WERI-Rb-1 (cell line): ENCODE results near the gene ADAMTSL5.
A peak's percentile ranks its signal among the peaks of the same experiment; 100 is the strongest.

ENCODE experiments used
- DNase-seq: peaks from one replicate; pipeline ENCODE4 v3.0.0-alpha.2; 2020
- H3K27ac ChIP-seq: fragments of 250-450 bp; sonication (Bioruptor Pico); 2 replicates; pipeline ENCODE4 v1.5.1; 2020; ENCODE audit warnings: mild to moderate bottlenecking, moderate library complexity
- H3K27me3 ChIP-seq: fragments of 250-450 bp; sonication (Bioruptor Pico); 2 replicates; pipeline ENCODE4 v1.5.1; 2021; ENCODE audit warnings: mild to moderate bottlenecking, low read depth, moderate library complexity; ENCODE audit not compliant: insufficient read depth, severe bottlenecking
- H3K36me3 ChIP-seq: fragments of 250-450 bp; sonication (Bioruptor Pico); 2 replicates; pipeline ENCODE4 v1.5.1; 2020; ENCODE audit warnings: mild to moderate bottlenecking, moderate library complexity
- H3K4me3 ChIP-seq: 2 replicates; pipeline ENCODE4 v1.5.1; 2011; ENCODE audit warnings: low read depth, mild to moderate bottlenecking, control low read depth, low read length
- H3K9me3 ChIP-seq: fragments of 250-450 bp; sonication (Bioruptor Pico); 2 replicates; pipeline ENCODE4 v1.5.1; 2021; ENCODE audit warnings: mild to moderate bottlenecking, moderate library complexity; ENCODE audit not compliant: severe bottlenecking
- TF ChIP-seq, protein P1 (sequence below): IDR thresholded peaks from 2 replicates; pipeline ENCODE4 v1.5.1; 2011; ENCODE audit warnings: low read depth, mild to moderate bottlenecking, control low read depth, inconsistent platforms, low read length

ADAMTSL5 gene

GRCh38 chr19:1457031-1457739, 55.6 kb downstream of the ADAMTSL5 start:
- no peak for DNase-seq
- no peak overlapping the region for H3K4me3 ChIP-seq
- no peak overlapping the region for H3K27ac ChIP-seq
- H3K9me3 ChIP-seq = no peaks in the 10 kb centered on the region
- TF ChIP-seq, protein P1, sequence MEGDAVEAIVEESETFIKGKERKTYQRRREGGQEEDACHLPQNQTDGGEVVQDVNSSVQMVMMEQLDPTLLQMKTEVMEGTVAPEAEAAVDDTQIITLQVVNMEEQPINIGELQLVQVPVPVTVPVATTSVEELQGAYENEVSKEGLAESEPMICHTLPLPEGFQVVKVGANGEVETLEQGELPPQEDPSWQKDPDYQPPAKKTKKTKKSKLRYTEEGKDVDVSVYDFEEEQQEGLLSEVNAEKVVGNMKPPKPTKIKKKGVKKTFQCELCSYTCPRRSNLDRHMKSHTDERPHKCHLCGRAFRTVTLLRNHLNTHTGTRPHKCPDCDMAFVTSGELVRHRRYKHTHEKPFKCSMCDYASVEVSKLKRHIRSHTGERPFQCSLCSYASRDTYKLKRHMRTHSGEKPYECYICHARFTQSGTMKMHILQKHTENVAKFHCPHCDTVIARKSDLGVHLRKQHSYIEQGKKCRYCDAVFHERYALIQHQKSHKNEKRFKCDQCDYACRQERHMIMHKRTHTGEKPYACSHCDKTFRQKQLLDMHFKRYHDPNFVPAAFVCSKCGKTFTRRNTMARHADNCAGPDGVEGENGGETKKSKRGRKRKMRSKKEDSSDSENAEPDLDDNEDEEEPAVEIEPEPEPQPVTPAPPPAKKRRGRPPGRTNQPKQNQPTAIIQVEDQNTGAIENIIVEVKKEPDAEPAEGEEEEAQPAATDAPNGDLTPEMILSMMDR = no peak
- H3K27me3 ChIP-seq = peaks cover 5% of the 10 kb centered on the region
- H3K36me3 ChIP-seq = peaks cover 26% of the 10 kb centered on the region

DNA sequence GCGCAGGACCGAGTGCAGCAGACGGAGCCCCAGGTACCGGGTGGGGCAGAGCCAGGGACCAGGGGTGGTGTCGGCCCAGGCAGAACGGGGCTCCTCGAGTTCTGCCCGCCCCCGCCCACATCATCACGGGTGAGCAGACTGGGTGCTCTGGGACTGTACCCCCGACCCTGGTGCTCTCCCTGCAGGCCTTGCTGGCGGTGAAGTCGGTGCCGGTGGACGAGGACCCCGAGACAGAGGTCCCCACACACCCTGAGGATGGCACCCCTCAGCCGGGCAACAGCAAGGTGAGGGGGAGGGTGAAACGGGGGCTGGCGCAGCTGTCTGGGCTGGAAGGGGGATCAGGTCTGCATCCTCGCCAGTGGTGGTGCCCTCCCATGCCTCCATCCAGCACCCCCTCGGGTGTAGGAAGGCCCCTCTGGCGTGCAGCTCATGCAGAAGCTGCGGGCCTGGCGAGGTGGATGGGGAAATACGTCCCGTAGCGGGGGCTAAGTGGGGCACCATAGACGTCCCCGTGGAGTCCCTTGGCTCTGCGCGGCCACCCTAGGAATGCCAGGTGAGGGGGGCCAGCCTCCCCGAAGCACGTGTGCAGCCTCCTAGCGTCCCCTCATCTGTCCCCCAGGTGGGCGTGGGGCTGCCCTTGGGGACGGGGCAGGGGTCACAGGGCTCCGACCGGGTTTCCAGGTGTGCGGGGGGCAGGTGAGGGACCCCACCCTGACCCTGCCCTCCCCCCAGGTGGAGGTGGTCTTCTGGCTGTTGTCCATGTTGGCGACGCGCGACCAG, 56.5 kb downstream of the ADAMTSL5 start:
- TF ChIP-seq, protein P1 = no peak
- Histone ChIP-seq H3K4me3 (no peak overlapping the region), H3K27ac (no peak overlapping the region), H3K36me3 (peaks cover 25% of the 10 kb centered on the region), H3K27me3 (peaks cover 14% of the 10 kb centered on the region), H3K9me3 (no peaks in the 10 kb centered on the region)
- no peak for DNase-seq

DNA sequence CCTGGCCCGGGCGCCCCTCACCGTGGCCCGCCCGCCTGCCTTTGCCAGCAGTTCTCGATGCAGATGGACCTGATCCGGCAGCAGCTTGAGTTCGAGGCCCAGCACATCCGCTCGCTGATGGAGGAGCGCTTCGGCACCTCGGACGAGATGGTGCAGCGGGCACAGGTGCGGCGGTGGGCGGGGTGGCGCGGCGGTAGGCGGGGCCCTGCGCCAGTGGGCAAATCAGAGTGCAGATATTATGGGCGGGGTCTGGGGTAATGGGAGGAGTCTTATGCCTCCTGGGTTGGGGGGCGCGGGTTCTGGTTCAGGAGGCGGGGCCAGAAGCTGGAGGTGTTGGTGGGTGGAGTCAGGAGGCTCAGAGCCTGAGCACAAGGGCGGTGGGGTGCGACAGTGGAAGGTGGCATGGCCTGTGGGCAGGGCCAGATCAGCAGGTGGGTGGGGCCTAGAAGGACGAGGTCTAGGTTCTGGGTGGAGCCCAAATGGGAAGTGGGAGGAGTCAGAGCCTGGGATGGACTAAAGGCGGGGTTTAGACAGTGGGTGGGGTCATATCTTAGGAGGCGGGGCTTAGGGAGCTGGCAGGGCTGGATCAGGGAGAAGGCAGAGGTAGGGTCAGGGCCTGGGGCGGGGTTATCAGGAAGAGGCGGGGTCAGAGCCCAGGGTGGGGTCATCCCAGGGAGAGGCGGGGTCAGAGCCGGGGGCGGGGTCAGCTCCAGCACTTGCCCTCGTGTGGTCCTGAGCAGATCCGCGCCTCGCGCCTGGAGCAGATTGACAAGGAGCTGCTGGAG, 57.3 kb downstream of the ADAMTSL5 start:
- TF ChIP-seq, protein P1 = no peak
- peaks cover 18% of the 10 kb centered on the region for H3K36me3 ChIP-seq
- H3K27ac ChIP-seq = no peak overlapping the region
- peak; percentile 81 for DNase-seq
- no peak overlapping the region for H3K4me3 ChIP-seq
- peaks cover 21% of the 10 kb centered on the region for H3K27me3 ChIP-seq
- H3K9me3 ChIP-seq = no peaks in the 10 kb centered on the region
